Inflammatory macrophage treated with lipopolysaccharide for 4 hours (primary cell): ENCODE measurements around the gene ZKSCAN4.

Experiments used
- DNase-seq: peaks from one replicate; pipeline ENCODE4 v3.0.0-alpha.2; 2020

ZKSCAN4 gene

GRCh38 chr6:28245206-28245941 lies 6.7 kb downstream of the ZKSCAN4 start:
- no peak for DNase-seq

DNA sequence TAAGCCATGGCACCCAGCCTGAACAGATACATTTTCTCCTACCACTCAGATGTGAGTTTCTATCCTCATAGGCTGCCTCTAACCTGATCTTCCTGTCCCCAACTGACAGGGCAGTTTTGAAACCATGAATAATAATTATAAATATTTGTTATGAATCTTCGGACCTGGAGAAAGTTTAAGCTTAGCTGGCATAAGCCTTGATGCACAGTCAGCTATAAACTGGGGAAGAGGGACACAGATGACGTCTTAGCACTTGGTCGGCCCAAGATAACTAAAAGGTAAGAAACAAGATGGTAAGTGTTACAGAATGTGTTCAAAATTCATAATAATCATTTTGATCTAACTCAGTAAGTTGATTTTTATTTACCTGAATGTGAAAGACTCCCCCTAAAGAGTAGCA lies 8.1 kb downstream of the ZKSCAN4 start:
- DNase-seq = no peak

- DNase-seq = no peak
These were observed 11.6 kb downstream of the ZKSCAN4 start for GRCh38 chr6:28240471-28240870.

- DNase-seq = no peak
These were observed 12.4 kb downstream of the ZKSCAN4 start for GRCh38 chr6:28239636-28240035.

DNA sequence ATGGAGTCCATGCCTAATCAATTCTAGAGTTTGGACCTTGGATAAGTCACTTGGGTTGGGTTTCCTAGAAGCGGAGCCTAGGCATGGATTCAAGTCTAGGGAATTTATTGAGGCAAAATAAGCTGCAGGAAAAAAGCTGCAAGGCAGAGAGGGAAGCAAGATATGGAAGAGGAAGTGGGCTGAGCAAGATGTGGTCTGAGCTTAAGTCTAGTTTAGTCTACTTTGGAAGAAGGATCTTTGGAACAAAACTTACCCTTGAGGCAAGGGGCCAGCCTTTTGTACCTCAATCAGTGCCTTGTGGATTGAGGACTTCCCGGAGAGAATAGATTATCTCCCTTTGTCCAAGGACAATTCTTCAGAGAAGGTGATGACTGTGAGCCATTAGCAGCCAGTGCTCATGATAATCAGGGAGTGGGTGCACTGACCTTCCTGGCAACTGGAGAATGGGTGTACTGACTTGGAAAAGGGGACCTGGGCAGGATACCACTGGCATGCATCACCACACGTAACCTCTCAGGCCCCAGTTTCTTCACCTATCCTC lies 16.1 kb downstream of the ZKSCAN4 start:
- DNase-seq = peak; percentile 33

- DNase-seq = no peak
These were observed 19.3 kb downstream of the ZKSCAN4 start for GRCh38 chr6:28232785-28233184.

- no peak for DNase-seq
These were observed 25.6 kb downstream of the ZKSCAN4 start for GRCh38 chr6:28226460-28226859.

DNA sequence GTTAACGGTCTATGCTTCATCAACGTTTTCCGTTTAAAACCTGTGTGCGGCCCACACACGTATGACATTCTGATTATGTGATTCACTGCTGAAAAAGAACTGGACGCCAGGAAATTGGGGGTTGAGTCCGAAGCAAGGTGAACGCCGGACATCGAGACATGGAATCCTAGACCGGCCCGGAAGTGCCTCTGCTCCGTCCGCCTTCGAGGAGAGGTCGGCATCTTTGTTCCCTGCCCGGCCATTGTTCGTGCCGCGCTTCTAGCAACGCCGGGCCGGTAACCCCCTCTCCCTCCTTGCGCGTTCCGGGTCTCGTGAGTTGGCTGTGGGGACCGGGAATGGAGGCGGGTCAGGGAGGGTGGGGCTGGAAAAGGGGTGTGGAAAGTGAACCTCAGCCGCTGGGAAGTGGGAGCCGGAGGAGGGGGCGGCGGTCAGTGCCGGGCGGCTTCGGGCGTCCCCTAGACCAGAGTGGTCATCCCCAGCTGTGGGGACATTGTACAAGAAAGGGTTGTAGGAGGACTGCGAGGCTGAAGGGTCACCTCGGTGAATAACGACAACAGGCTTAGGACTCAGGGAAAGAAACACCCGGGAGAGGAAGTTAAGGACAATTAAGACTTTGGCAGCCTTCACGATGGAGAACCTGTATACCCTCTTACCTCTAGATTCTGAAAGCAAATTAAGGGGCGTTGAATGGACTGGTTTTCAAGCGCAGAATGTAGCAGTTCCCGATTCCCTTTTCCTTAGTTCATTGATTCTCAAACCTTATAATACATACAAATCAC lies 26.8 kb downstream of the ZKSCAN4 start, which contains the start of gene ZSCAN9:
Gene ZSCAN9 (plus strand): TSS at position 220 of the 779 bp plus-strand sequence. CDS start 1,810 bp downstream, outside the sequence.
- DNase-seq = peak; percentile 69

- DNase-seq = no peak
These were observed 27.7 kb downstream of the ZKSCAN4 start for GRCh38 chr6:28224131-28225055.

DNA sequence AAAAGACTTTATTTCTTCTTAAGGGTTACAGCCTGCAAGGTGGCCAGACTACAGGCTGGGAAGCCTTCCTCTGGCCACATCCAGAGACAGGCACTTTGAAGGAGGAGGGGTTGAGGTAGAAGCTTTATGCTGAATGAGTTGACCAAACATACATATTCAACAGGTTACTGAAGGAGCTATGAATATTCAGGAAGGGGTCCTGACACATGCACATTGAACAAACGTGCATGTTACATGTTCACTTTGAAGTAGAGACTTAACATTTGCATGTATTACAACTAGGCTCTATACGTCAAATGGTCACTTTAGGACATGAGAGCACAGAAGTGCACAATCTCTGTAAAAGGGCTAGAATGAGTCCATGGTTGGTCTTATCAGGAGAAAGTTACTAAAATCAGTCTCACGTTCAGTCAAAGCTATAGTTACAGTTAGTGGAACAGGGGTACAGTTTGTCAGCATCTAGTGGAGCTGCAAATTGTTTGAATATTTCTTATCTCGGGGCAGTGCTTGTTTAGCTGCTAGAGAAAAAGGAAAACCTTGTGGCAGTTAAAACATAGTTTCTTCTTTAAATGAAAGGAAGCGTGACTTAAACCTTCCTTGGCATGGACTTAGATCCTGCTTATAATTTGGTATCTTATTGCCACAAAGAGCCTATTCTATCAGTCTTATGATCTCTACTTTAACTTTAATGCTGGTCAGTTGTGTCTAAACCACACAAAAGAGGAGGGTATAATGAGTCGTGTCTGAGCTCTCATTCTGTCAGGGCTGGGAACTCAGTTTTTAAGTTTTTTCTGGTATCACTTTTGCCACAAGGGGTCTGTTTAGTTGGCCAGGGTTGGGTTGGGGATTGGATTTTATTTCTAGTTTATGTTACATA lies 31.6 kb downstream of the ZKSCAN4 start:
- DNase-seq = no peak

GRCh38 chr6:28218312-28219248 lies 33.5 kb downstream of the ZKSCAN4 start:
- DNase-seq = peak; percentile 66

- no peak for DNase-seq
These were observed 34.2 kb downstream of the ZKSCAN4 start for GRCh38 chr6:28217890-28218289.

DNA sequence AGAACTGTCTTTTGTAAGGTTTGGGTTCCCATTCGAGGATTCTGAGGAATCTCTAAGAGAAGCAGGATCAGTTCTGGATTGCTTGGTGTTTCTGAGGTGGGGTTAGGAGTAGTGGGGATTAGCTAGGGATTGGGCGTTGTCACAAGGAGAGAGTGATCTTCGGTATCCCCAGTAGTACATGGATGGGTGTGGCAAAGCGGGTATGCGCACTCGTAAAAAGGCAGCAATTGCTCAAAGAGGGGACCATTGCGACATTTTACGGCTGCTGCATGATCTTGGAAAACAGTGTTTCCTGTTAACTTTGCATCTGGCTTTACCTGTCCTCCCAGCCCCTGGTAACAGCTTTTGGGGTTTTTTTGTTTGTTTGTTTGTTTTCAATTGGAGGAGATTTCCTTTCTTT lies 36.6 kb downstream of the ZKSCAN4 start:
- DNase-seq = no peak

DNA sequence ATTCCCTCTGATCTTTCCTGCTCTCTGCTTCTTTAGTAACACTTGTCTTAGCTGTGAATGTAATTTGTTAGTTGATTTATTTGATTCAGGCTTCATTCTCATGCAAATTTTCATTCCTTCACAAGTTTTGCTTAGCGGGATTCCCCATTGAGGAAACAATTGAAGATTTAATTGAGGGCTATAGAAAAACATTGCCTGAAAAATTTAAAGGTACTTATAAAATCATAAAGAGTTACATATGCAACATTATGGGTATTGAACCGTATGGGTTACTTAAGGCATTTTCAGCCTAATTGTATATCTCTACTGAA lies 38.9 kb downstream of the ZKSCAN4 start:
- DNase-seq = no peak

DNA sequence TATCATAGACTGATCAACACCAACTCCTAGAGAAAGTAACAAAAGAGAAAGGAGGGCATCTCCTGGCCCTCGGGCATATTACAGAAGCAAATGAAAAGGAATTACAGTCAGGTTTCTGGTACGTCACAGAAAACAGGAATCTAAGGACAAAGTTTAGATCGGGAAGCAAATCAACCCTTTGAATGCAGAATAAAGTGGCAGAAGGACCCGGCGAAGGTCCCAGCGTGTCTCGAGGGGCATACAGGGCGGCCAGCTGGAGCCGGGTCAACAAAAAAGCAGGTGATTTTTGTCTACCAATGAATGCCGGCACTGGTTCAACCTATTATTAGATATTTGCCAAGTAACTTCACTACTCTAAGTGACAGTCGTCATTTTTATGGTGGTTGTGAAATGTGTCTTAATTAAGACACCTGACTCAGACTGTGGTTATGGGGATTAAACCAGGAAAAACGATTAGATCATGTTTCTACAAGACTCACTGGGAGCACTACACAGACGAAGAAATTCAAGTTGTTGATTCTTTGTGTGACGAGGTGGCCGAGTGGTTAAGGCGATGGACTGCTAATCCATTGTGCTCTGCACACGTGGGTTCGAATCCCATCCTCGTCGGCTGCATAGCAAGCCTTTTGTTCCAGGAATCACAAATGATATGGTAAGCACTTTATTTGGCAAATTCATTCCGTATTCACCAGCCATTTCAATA lies 39.4 kb downstream of the ZKSCAN4 start:
- peak; percentile 75 for DNase-seq

DNA sequence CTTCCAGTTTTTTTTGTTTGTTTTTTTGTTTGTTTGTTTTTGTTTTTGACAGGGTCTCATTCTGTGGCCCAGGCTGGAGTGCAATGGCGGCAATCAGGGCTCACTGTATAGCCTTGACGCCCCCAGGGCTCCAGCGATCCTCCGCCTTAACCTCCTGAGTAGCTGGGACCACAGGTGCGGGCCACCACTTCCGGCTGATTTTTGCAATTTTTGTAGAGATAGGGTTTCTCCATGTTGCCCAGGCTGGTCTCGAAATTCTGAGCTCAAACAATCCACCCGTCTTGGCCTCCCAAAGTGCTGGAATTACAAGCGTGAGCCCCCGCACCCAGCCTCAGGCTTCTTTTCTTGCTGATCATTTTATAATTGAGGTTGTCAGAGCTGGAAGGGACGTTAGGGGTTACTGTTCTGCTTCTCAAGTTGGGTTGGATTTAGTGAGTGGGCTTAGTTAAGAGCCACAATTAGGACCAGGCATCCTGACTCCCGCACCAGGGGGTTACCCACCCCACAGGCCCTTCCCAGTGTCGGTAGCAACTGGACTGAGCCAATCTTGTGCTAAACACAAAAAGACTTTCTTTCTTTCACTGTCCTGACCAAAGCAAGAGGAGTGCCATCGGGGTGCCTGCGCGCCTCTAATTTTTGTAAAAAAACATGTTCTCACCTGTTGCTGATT lies 40.1 kb downstream of the ZKSCAN4 start:
- no peak for DNase-seq

GRCh38 chr6:28209753-28210535 lies 42.1 kb downstream of the ZKSCAN4 start:
- DNase-seq = no peak

DNA sequence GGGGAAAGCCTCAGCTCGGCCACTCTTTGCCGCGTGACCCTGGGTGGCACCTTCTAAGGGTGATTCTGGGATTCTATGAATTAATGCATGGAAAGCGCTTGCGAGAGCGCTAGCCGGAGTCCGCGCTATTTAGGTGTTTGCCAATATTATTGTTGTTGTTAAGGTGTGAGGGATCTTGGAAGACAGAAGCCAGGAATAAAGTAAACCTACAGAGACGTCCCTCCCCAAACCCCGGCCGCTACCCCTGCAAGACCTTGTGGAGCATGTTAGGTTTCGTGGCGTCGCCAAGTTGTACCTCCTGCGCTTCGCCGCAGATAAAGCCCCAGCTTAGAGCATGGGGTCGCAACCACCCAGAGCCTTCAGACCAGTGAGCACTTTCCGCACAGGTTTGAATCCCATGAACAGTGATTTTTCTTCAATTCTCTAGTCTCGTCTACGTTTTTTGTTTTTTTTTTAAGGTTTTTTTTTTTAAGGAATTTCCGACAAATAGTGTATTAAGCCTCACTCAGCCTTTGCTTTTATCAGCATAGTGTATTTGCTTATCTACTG lies 43.9 kb downstream of the ZKSCAN4 start:
- DNase-seq = no peak
